CD14-positive monocyte (primary cell): Measurements from ENCODE around the gene ZDHHC3. TPM values are rescaled to one million over a fixed set of nuclear protein-coding genes. Genes with fewer than 3 reads are reported as not detected.

Experiments used
- DNase-seq, 3 donors: peaks; one replicate each; pipeline ENCODE4 v3.0.0-alpha.2; 2011 to 2022
- H2AFZ ChIP-seq: 2 replicates; pipeline ENCODE4 v1.6.0; 2012; ENCODE audit warnings: mild to moderate bottlenecking, low read depth, low read length, inconsistent platforms; ENCODE audit not compliant: insufficient read depth, poor library complexity, severe bottlenecking
- H3K27ac ChIP-seq, 2 donors: 1 replicate in 1 of 2; 2 replicates in 1 of 2; pipeline ENCODE4 v1.5.1; 2012 to 2013; ENCODE audit warnings: low read length in 2 of 2, control low read depth in 1 of 2, inconsistent platforms in 1 of 2, low read depth in 1 of 2, mild to moderate bottlenecking in 1 of 2
- H3K27me3 ChIP-seq, 2 donors: one replicate each; pipeline versions ENCODE4 v1.6.0 to v1.6.1; 2011 to 2013; ENCODE audit warnings: low read length in 2 of 2; ENCODE audit not compliant: control insufficient read depth in 2 of 2, insufficient read depth in 2 of 2
- H3K36me3 ChIP-seq, 2 donors: replicated peaks in 1 of 2; 1 replicate in 1 of 2; 2 replicates in 1 of 2; pipeline versions ENCODE4 v1.5.1 to v1.6.1; 2012 to 2013; ENCODE audit warnings: low read length in 2 of 2, control low read depth in 1 of 2, inconsistent platforms in 1 of 2, mild to moderate bottlenecking in 1 of 2; ENCODE audit not compliant: insufficient read depth in 2 of 2, control insufficient read depth in 1 of 2
- H3K4me1 ChIP-seq, 2 donors: 1 replicate in 1 of 2; 2 replicates in 1 of 2; pipeline versions ENCODE4 v1.5.1 to v1.6.1; 2012 to 2013; ENCODE audit warnings: low read length in 2 of 2, control low read depth in 1 of 2, inconsistent platforms in 1 of 2, mild to moderate bottlenecking in 1 of 2, moderate library complexity in 1 of 2; ENCODE audit not compliant: insufficient read depth in 2 of 2, control insufficient read depth in 1 of 2
- H3K4me2 ChIP-seq: replicated peaks from 2 replicates; pipeline ENCODE3; 2012; ENCODE audit warnings: low read length, moderate library complexity, mild to moderate bottlenecking; ENCODE audit not compliant: poor library complexity, severe bottlenecking; ENCODE audit errors: extremely low read depth
- H3K4me3 ChIP-seq, 3 experiments: fragments of 200-600 bp in 1 of 3; sonication (generic) in 1 of 3; replicated peaks in 1 of 3; 1 replicate in 2 of 3; 2 replicates in 1 of 3; pipeline ENCODE4 v1.5.1; 2011 to 2013; ENCODE audit warnings: low read length in 3 of 3, mild to moderate bottlenecking in 3 of 3, control low read depth in 2 of 3, low read depth in 2 of 3, inconsistent platforms in 1 of 3, moderate library complexity in 1 of 3
- H3K79me2 ChIP-seq: 2 replicates; pipeline ENCODE4 v1.6.0; 2012; ENCODE audit warnings: mild to moderate bottlenecking, control low read depth, inconsistent platforms, low read length, moderate library complexity; ENCODE audit not compliant: insufficient read depth
- H3K9ac ChIP-seq: 2 replicates; pipeline ENCODE4 v1.6.0; 2017; ENCODE audit warnings: low read length, mild to moderate bottlenecking; ENCODE audit not compliant: insufficient read depth, poor library complexity, severe bottlenecking
- H3K9me3 ChIP-seq, 2 donors: replicated peaks in 1 of 2; 1 replicate in 1 of 2; 2 replicates in 1 of 2; pipeline versions ENCODE4 v1.5.1 to v1.6.1; 2012 to 2013; ENCODE audit warnings: low read length in 2 of 2, control low read depth in 1 of 2; ENCODE audit not compliant: control insufficient read depth in 1 of 2, insufficient read depth in 1 of 2
- H4K20me1 ChIP-seq: 2 replicates; pipeline ENCODE4 v1.6.0; 2012; ENCODE audit warnings: mild to moderate bottlenecking, low read length, control low read depth, moderate library complexity; ENCODE audit not compliant: insufficient read depth
- H3K27ac Mint-ChIP-seq, 7 donors: one replicate each; pipeline ENCODE4 v1.8.0; 2020; ENCODE audit warnings: mild to moderate bottlenecking in 7 of 7, mixed read lengths in 7 of 7, moderate library complexity in 6 of 7, inconsistent platforms in 2 of 7
- H3K27me3 Mint-ChIP-seq, 3 donors: one replicate each; pipeline ENCODE4 v1.8.0; 2021 to 2022; ENCODE audit warnings: low read depth in 3 of 3, mild to moderate bottlenecking in 3 of 3, mixed read lengths in 3 of 3, moderate library complexity in 3 of 3, inconsistent platforms in 1 of 3
- H3K36me3 Mint-ChIP-seq, 2 donors: one replicate each; pipeline ENCODE4 v1.8.0; 2020; ENCODE audit warnings: mixed read lengths in 2 of 2, inconsistent platforms in 1 of 2, mild to moderate bottlenecking in 1 of 2
- H3K4me1 Mint-ChIP-seq: one replicate; pipeline ENCODE4 v1.8.0; 2020; ENCODE audit warnings: mild to moderate bottlenecking, mixed read lengths
- H3K4me3 Mint-ChIP-seq, 2 donors: one replicate each; pipeline ENCODE4 v1.8.0; 2020; ENCODE audit warnings: mild to moderate bottlenecking in 2 of 2, mixed read lengths in 2 of 2, moderate library complexity in 1 of 2
- H3K9me3 Mint-ChIP-seq, 7 donors: one replicate each; pipeline ENCODE4 v1.8.0; 2020 to 2022; ENCODE audit warnings: mixed read lengths in 7 of 7, mild to moderate bottlenecking in 6 of 7, moderate library complexity in 6 of 7, inconsistent platforms in 2 of 7
- WGBS: methylation state at CpG from one replicate; pipeline ENCODE4 v1.1.5; 2013; ENCODE audit warnings: missing lambda C conversion rate; ENCODE audit not compliant: insufficient coverage; 5-methylcytosine and 5-hydroxymethylcytosine counted together
- intact Hi-C, 2 donors: fragments of 100-400 bp; cut with micrococcal nuclease; formaldehyde crosslinking; loops; one replicate each; pipeline versions ENCODE4 v1.15.0 to v1.15.1; 2023
- polyA plus RNA-seq, 3 donors: library from polyadenylated mRNA; depleted of rRNA in 1 of 3; unstranded in 2 of 3; stranded (reverse) in 1 of 3; fragments of 300-500 nt in 2 of 3; fragments of >200 nt in 1 of 3; fragmentation: Illumina TruSeq in 2 of 3; gene quantifications; 1 replicate in 2 of 3; 2 replicates in 1 of 3; pipeline ENCODE4 v1.2.3, GENCODE V29; 2012 to 2021
- TF ChIP-seq, protein P1 (sequence below): fragments of 200-600 bp; IDR thresholded peaks from one replicate; pipeline ENCODE4 v1.8.0; 2022; ENCODE audit warnings: antibody characterized with exemption, mild to moderate bottlenecking

Gene ZDHHC3
- polyA plus RNA-seq, 3 donors = 52.1 to 72.6 (median 61.3) TPM

DNA sequence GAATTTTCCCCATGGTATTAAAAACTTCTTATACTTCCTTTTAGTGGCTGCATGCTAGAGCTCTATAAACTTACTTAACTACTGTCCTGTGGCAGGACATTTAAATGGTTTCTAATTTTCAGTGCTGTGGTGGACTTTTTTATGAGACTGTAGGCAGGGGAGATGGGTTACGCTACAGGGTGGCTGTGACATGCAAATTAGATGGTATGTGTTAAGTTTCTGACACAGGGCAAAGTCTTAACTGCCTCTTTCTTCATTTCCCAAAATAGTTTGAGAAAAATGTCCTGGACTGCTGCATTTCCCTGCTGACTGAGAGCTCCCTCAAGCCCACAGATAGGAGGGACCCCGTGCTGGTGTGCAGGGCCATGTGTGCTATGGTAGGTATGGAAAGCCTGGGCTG lies 79.5 kb downstream of the ZDHHC3 start:
- DNase-seq = no peak
- intact Hi-C loops = no loop called here
- no peaks in the 10 kb centered on the region for H3K79me2 ChIP-seq
- no peaks in the 10 kb centered on the region for H3K9me3 ChIP-seq
- H3K36me3 ChIP-seq = no peaks in the 10 kb centered on the region
- Mint-ChIP-seq H3K9me3 (peaks cover 0 to 2% (median 0%) of the 10 kb centered on the region in 7 donors), H3K27me3 (peaks cover 0 to 8% (median 5%) of the 10 kb centered on the region in 3 donors), H3K36me3 (no peaks in the 10 kb centered on the region), H3K27ac (no peak overlapping the region), H3K4me1 (no peaks in the 10 kb centered on the region), H3K4me3 (no peak overlapping the region)
- no peak overlapping the region for H2AFZ ChIP-seq
- 83% methylated on average over 1 of the region's 2 CpGs for WGBS
- no peaks in the 10 kb centered on the region for H3K4me1 ChIP-seq
- H3K27me3 ChIP-seq = no peaks in the 10 kb centered on the region
- no peaks in the 10 kb centered on the region for H4K20me1 ChIP-seq
- TF ChIP-seq, protein P1, sequence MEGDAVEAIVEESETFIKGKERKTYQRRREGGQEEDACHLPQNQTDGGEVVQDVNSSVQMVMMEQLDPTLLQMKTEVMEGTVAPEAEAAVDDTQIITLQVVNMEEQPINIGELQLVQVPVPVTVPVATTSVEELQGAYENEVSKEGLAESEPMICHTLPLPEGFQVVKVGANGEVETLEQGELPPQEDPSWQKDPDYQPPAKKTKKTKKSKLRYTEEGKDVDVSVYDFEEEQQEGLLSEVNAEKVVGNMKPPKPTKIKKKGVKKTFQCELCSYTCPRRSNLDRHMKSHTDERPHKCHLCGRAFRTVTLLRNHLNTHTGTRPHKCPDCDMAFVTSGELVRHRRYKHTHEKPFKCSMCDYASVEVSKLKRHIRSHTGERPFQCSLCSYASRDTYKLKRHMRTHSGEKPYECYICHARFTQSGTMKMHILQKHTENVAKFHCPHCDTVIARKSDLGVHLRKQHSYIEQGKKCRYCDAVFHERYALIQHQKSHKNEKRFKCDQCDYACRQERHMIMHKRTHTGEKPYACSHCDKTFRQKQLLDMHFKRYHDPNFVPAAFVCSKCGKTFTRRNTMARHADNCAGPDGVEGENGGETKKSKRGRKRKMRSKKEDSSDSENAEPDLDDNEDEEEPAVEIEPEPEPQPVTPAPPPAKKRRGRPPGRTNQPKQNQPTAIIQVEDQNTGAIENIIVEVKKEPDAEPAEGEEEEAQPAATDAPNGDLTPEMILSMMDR = no peak
- peak overlapping the region; percentile 12 for H3K9ac ChIP-seq
- H3K4me2 ChIP-seq = no peak overlapping the region
- no peak overlapping the region for H3K27ac ChIP-seq
- H3K4me3 ChIP-seq = no peak overlapping the region

GRCh38 chr3:44894485-44894884 lies 81.5 kb downstream of the ZDHHC3 start:
- Mint-ChIP-seq H3K4me1 (peaks cover 5% of the 10 kb centered on the region), H3K27ac (no peak overlapping the region), H3K36me3 (no peaks in the 10 kb centered on the region), H3K4me3 (no peak overlapping the region), H3K27me3 (peaks cover 1 to 5% (median 3%) of the 10 kb centered on the region in 3 donors), H3K9me3 (peaks cover 0 to 2% (median 0%) of the 10 kb centered on the region in 7 donors)
- Histone ChIP-seq H3K36me3 (no peaks in the 10 kb centered on the region), H4K20me1 (no peaks in the 10 kb centered on the region), H3K4me2 (no peak overlapping the region), H3K4me1 (no peaks in the 10 kb centered on the region), H3K27ac (no peak overlapping the region), H3K4me3 (no peak overlapping the region), H3K79me2 (no peaks in the 10 kb centered on the region), H3K9ac (no peak overlapping the region), H2AFZ (no peak overlapping the region), H3K27me3 (no peaks in the 10 kb centered on the region), H3K9me3 (no peaks in the 10 kb centered on the region)
- TF ChIP-seq, protein P1 = no peak
- intact Hi-C loops = no loop called here
- no CpG with 5 or more reads among the region's 5 CpGs for WGBS
- DNase-seq = no peak
